Mesenchymal stem cell (in vitro differentiated cells and primary cell): ENCODE measurements around the gene NPAS3.

ENCODE experiments used
- DNase-seq: peaks from one replicate; pipeline ENCODE4 v3.0.0-alpha.2; 2013
- H2AFZ ChIP-seq: one replicate; pipeline ENCODE4 v1.6.1; 2013; ENCODE audit warnings: low read depth, mild to moderate bottlenecking, control low read depth, inconsistent platforms, low read length, moderate library complexity
- H2AK5ac ChIP-seq: 2 replicates; pipeline ENCODE4 v1.6.1; 2013; ENCODE audit warnings: low read length, moderate library complexity, mild to moderate bottlenecking, inconsistent platforms; ENCODE audit not compliant: severe bottlenecking
- H2BK120ac ChIP-seq: one replicate; pipeline ENCODE4 v1.6.1; 2013; ENCODE audit warnings: low read depth, mild to moderate bottlenecking, inconsistent platforms, low read length, moderate library complexity
- H2BK12ac ChIP-seq, 2 experiments: one replicate each; pipeline ENCODE4 v1.6.1; 2013; ENCODE audit warnings: inconsistent platforms in 2 of 2, low read length in 2 of 2, mild to moderate bottlenecking in 2 of 2, moderate library complexity in 2 of 2, control low read depth in 1 of 2
- H2BK15ac ChIP-seq: one replicate; pipeline ENCODE4 v1.6.1; 2013; ENCODE audit warnings: mild to moderate bottlenecking, low read depth, inconsistent platforms; ENCODE audit not compliant: poor library complexity, severe bottlenecking
- H2BK5ac ChIP-seq: 2 replicates; pipeline ENCODE4 v1.6.1; 2013; ENCODE audit warnings: low read depth, mild to moderate bottlenecking, low read length, control low read depth, inconsistent platforms; ENCODE audit not compliant: poor library complexity, severe bottlenecking
- H3K14ac ChIP-seq, 2 experiments: one replicate each; pipeline ENCODE4 v1.6.1; 2013; ENCODE audit warnings: inconsistent platforms in 2 of 2, low read length in 2 of 2, control low read depth in 1 of 2, mild to moderate bottlenecking in 1 of 2, moderate library complexity in 1 of 2
- H3K18ac ChIP-seq, 2 experiments: one replicate each; pipeline ENCODE4 v1.6.1; 2013; ENCODE audit warnings: inconsistent platforms in 2 of 2, low read length in 2 of 2, control low read depth in 1 of 2, low read depth in 1 of 2, mild to moderate bottlenecking in 1 of 2
- H3K23ac ChIP-seq, 2 experiments: one replicate each; pipeline ENCODE4 v1.6.1; 2013; ENCODE audit warnings: inconsistent platforms in 2 of 2, low read length in 2 of 2, mild to moderate bottlenecking in 2 of 2, moderate library complexity in 2 of 2, control low read depth in 1 of 2
- H3K27ac ChIP-seq: 2 replicates; pipeline ENCODE4 v1.5.1; 2013; ENCODE audit warnings: mild to moderate bottlenecking, moderate library complexity, low read length, control low read depth, inconsistent platforms; ENCODE audit not compliant: poor library complexity, severe bottlenecking
- H3K27me3 ChIP-seq, 2 experiments: 2 replicates each; pipeline versions ENCODE4 v1.6.1 to v1.7.0; 2013; ENCODE audit warnings: low read length in 2 of 2, mild to moderate bottlenecking in 2 of 2, moderate library complexity in 2 of 2, control low read depth in 1 of 2, inconsistent platforms in 1 of 2; ENCODE audit not compliant: control insufficient read depth in 1 of 2, insufficient read depth in 1 of 2
- H3K36me3 ChIP-seq, 2 experiments: 2 replicates each; pipeline versions ENCODE4 v1.6.1 to v1.7.0; 2013; ENCODE audit warnings: low read length in 2 of 2, control low read depth in 1 of 2, inconsistent platforms in 1 of 2, low read depth in 1 of 2, mild to moderate bottlenecking in 1 of 2; ENCODE audit not compliant: insufficient read depth in 2 of 2, control insufficient read depth in 1 of 2
- H3K4ac ChIP-seq, 2 experiments: one replicate each; pipeline ENCODE4 v1.6.1; 2013; ENCODE audit warnings: inconsistent platforms in 2 of 2, low read length in 2 of 2, mild to moderate bottlenecking in 2 of 2, moderate library complexity in 2 of 2, control low read depth in 1 of 2, low read depth in 1 of 2
- H3K4me1 ChIP-seq: 2 replicates; pipeline ENCODE4 v1.6.1; 2013; ENCODE audit warnings: low read depth, low read length, control low read depth; ENCODE audit not compliant: control insufficient read depth, insufficient read depth
- H3K4me2 ChIP-seq: 2 replicates; pipeline ENCODE4 v1.6.1; 2013; ENCODE audit warnings: low read length, mild to moderate bottlenecking, inconsistent platforms; ENCODE audit not compliant: poor library complexity, severe bottlenecking
- H3K4me3 ChIP-seq, 2 experiments: 2 replicates each; pipeline versions ENCODE4 v1.5.1 to v1.7.0; 2013; ENCODE audit warnings: low read length in 2 of 2, mild to moderate bottlenecking in 2 of 2, control low read depth in 1 of 2, low read depth in 1 of 2; ENCODE audit not compliant: insufficient read depth in 1 of 2
- H3K79me1 ChIP-seq: replicated peaks from 2 replicates; pipeline ENCODE4 v1.6.1; 2013; ENCODE audit warnings: mild to moderate bottlenecking, control low read depth, low read length, inconsistent platforms; ENCODE audit not compliant: poor library complexity, severe bottlenecking
- H3K9ac ChIP-seq: 2 replicates; pipeline ENCODE4 v1.7.0; 2013; ENCODE audit warnings: mild to moderate bottlenecking, low read length, moderate library complexity
- H3K9me3 ChIP-seq: 2 replicates; pipeline ENCODE4 v1.7.0; 2013; ENCODE audit warnings: mild to moderate bottlenecking, low read length; ENCODE audit not compliant: control insufficient read depth
- H4K8ac ChIP-seq: one replicate; pipeline ENCODE4 v1.6.1; 2013; ENCODE audit warnings: inconsistent platforms, mild to moderate bottlenecking, low read length, moderate library complexity
- H4K91ac ChIP-seq: one replicate; pipeline ENCODE4 v1.6.1; 2013; ENCODE audit warnings: mild to moderate bottlenecking, low read length, inconsistent platforms
- WGBS: methylation state at CpG from one replicate; pipeline ENCODE4 v1.1.7; 2013; ENCODE audit warnings: mixed read lengths; 5-methylcytosine and 5-hydroxymethylcytosine counted together

NPAS3 gene

GRCh38 chr14:33679025-33679424, 740.3 kb downstream of the NPAS3 start:
- Histone ChIP-seq H3K9ac (no peak overlapping the region), H3K23ac (no peak overlapping the region)

DNA sequence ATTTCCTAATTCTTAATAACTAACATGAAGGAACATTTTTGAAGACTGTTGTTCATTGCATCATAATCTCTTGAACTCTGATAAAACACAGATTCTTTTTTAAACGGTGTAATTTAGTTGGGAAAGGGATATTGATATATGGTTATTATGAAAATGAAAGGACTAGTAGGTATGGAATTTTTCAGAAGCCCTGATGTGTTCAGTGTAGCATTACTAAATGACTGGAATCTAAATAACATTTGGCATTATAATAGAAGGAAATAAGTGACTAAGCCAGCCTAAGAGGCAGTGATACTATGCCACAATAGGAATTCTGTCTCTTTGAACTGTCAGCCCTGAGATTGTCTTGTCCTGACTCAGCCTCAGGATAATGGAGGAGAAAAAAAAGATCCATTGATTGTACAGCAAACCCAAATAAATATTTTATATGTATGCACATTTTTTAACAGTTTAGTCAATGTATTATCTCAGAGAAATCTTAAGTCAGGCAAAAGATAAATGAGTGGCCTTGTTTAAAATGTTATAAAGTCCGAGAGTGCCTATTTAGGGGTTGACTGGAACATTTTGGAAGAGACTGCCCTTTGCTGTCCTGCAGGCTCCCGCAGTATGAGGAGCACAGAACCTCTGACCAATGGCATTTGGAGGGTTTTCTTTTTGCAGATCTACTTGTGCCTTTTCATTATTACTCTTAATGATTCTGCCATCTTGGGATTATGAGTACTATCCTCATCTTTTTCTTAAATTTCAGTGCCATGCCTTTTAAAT, 741.0 kb downstream of the NPAS3 start:
- Histone ChIP-seq H2BK120ac (no peak overlapping the region), H2BK12ac (no peak overlapping the region), H3K9ac (no peak overlapping the region), H3K27me3 (no peaks in the 10 kb centered on the region), H3K9me3 (no peaks in the 10 kb centered on the region), H3K23ac (no peak overlapping the region), H3K18ac (no peak overlapping the region), H3K4me3 (no peak overlapping the region), H3K4me1 (peaks cover 4% of the 10 kb centered on the region), H3K79me1 (no peaks in the 10 kb centered on the region), H2BK15ac (no peak overlapping the region), H4K91ac (no peak overlapping the region), H2BK5ac (no peak overlapping the region), H4K8ac (no peak overlapping the region), H3K4ac (no peak overlapping the region), H3K14ac (no peak overlapping the region), H3K36me3 (no peaks in the 10 kb centered on the region), H2AFZ (no peak overlapping the region), H2AK5ac (no peak overlapping the region), H3K27ac (peak overlapping the region; percentile 53), H3K4me2 (no peak overlapping the region)
- DNase-seq = peak; percentile 51
- 9% methylated on average over 3 of the region's 3 CpGs for WGBS

More at GRCh38 chr14:33679025-33679424, 740.3 kb downstream of the NPAS3 start:
- Histone ChIP-seq H3K27me3 (no peaks in the 10 kb centered on the region), H3K4me2 (no peak overlapping the region), H2BK12ac (no peak overlapping the region), H2AFZ (no peak overlapping the region), H2BK120ac (no peak overlapping the region), H2BK5ac (no peak overlapping the region), H2AK5ac (no peak overlapping the region), H4K8ac (no peak overlapping the region), H3K14ac (no peak overlapping the region), H3K4me1 (peaks cover 4% of the 10 kb centered on the region), H3K27ac (no peak overlapping the region), H4K91ac (no peak overlapping the region), H3K79me1 (no peaks in the 10 kb centered on the region), H3K18ac (no peak overlapping the region), H2BK15ac (no peak overlapping the region), H3K4me3 (no peak overlapping the region), H3K9me3 (no peaks in the 10 kb centered on the region), H3K36me3 (no peaks in the 10 kb centered on the region), H3K4ac (peak overlapping the region in 1 of 2 experiments; percentile 4)
- 75% methylated on average over 2 of the region's 2 CpGs for WGBS
- DNase-seq = no peak

DNA sequence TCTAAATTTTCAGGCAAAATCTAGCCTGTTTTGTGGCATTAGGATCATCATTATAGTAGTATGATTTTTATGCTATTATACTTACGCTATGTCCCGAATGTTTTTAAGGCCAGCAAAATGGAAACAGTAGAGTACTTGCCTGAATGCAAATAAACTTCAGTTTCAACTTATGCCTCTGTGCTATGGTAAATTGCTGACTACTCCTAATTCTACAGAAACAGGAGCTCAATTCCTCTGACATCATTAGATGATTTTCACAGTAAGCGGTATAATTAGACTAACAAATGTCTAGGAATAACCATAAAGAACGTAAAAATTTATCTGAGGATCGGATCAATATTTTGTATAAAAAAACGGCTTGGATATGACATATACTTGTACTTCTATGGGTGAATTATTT, 742.2 kb downstream of the NPAS3 start:
- Histone ChIP-seq H3K4ac (no peak overlapping the region), H3K4me3 (no peak overlapping the region), H3K27me3 (no peaks in the 10 kb centered on the region), H2BK5ac (no peak overlapping the region), H4K91ac (no peak overlapping the region), H3K9me3 (no peaks in the 10 kb centered on the region), H2AFZ (no peak overlapping the region), H2AK5ac (no peak overlapping the region), H4K8ac (no peak overlapping the region), H3K23ac (no peak overlapping the region), H2BK12ac (no peak overlapping the region), H3K9ac (no peak overlapping the region), H3K79me1 (no peaks in the 10 kb centered on the region), H3K18ac (no peak overlapping the region), H2BK120ac (no peak overlapping the region), H3K4me1 (peaks cover 5% of the 10 kb centered on the region), H3K4me2 (no peak overlapping the region), H2BK15ac (no peak overlapping the region), H3K36me3 (no peaks in the 10 kb centered on the region), H3K14ac (no peak overlapping the region), H3K27ac (no peak overlapping the region)
- over 99% methylated on average over 6 of the region's 6 CpGs for WGBS
- DNase-seq = no peak

DNA sequence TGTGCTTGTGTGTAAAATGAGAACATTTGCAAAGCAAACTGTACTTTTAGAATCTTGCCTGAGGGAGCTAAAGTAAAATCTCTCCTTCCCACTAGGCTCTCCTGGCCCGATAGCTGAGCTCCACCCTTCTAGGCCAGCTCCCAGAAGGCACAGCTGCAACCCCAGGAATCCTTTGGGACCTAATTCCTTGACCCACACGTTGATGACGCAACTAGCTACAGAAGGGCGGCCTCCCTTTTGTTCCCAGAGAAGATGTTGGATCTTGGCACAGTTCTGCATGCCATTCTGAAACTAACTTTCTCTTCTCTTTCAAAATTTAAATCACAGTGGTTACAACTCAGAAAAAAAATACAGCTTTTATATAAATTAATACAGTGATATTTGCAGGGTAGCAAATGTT, 744.1 kb downstream of the NPAS3 start:
- Histone ChIP-seq H3K27me3 (no peaks in the 10 kb centered on the region), H3K4me3 (peak overlapping the region in 1 of 2 experiments; percentile 10), H2BK15ac (no peak overlapping the region), H3K4me2 (no peak overlapping the region), H4K91ac (no peak overlapping the region), H3K9me3 (no peaks in the 10 kb centered on the region), H3K23ac (no peak overlapping the region), H4K8ac (no peak overlapping the region), H3K36me3 (no peaks in the 10 kb centered on the region), H3K4me1 (peaks cover 9% of the 10 kb centered on the region), H3K9ac (peak overlapping the region; percentile 28), H3K79me1 (no peaks in the 10 kb centered on the region), H3K18ac (no peak overlapping the region), H2BK12ac (no peak overlapping the region), H2BK5ac (no peak overlapping the region), H2AFZ (no peak overlapping the region), H3K27ac (no peak overlapping the region), H2BK120ac (no peak overlapping the region), H3K4ac (no peak overlapping the region), H2AK5ac (no peak overlapping the region), H3K14ac (no peak overlapping the region)
- 81% methylated on average over 4 of the region's 4 CpGs for WGBS
- no peak for DNase-seq
